Esophagus muscularis mucosa (tissue), 4 donors: Measurements from ENCODE around the gene EEF2. TPM values are rescaled to one million over a fixed set of nuclear protein-coding genes. Genes with fewer than 3 reads are reported as not detected.
"Not testable (repeated sequence)": the region's sequence is repeated elsewhere in the genome, so short reads cannot be mapped to it uniquely, and the experiment has no call there.

Source experiments
- DNase-seq: peaks from one replicate; pipeline ENCODE4 v3.0.0-alpha.2; 2017; ENCODE audit errors: extremely low spot score
- H3K27ac ChIP-seq, 4 donors: fragments of 200-600 bp; sonication (generic); replicated peaks in 1 of 4; 1 replicate in 3 of 4; 2 replicates in 1 of 4; pipeline ENCODE4 v1.5.1; 2016 to 2019; ENCODE audit warnings: mild to moderate bottlenecking in 1 of 4
- H3K27me3 ChIP-seq, 4 donors: fragments of 200-600 bp; sonication (generic); one replicate each; pipeline versions ENCODE4 v1.5.1 to v1.6.0; 2016 to 2019
- H3K36me3 ChIP-seq, 4 donors: fragments of 200-600 bp; sonication (generic); one replicate each; pipeline ENCODE4 v1.5.1; 2016 to 2019
- H3K4me1 ChIP-seq, 4 donors: fragments of 200-600 bp; sonication (generic); one replicate each; pipeline ENCODE4 v1.5.1; 2016 to 2019
- H3K4me3 ChIP-seq, 4 donors: fragments of 200-600 bp; sonication (generic); 1 replicate in 2 of 4; 2 replicates in 2 of 4; pipeline ENCODE4 v1.5.1; 2016 to 2019; ENCODE audit warnings: mild to moderate bottlenecking in 4 of 4, moderate library complexity in 1 of 4
- H3K9me3 ChIP-seq, 4 donors: fragments of 200-600 bp; sonication (generic); 1 replicate in 3 of 4; 2 replicates in 1 of 4; pipeline ENCODE4 v1.5.1; 2016 to 2019
- CTCF ChIP-seq, 3 experiments: fragments of 200-600 bp in 2 of 3; fragments of 450-650 bp in 1 of 3; sonication (generic) in 2 of 3; IDR thresholded peaks; one replicate each; pipeline ENCODE4 v1.5.1; 2017 to 2019; ENCODE audit warnings: antibody characterized with exemption in 3 of 3, mild to moderate bottlenecking in 2 of 3, moderate library complexity in 1 of 3
- EP300 ChIP-seq: sonication (generic); formaldehyde crosslinking; IDR thresholded peaks from one replicate; pipeline ENCODE4 v1.6.1; 2017; ENCODE audit warnings: antibody characterized with exemption
- POLR2A ChIP-seq: fragments of 450-650 bp; IDR thresholded peaks from one replicate; pipeline ENCODE4 v1.6.1; 2017; ENCODE audit warnings: antibody characterized with exemption, moderate library complexity, mild to moderate bottlenecking, low read depth
- POLR2AphosphoS5 ChIP-seq, 2 donors: sonication (generic); formaldehyde crosslinking; IDR thresholded peaks; one replicate each; pipeline ENCODE4 v1.6.1; 2017; ENCODE audit warnings: antibody characterized with exemption in 2 of 2
- WGBS: methylation state at CpG from one replicate; pipeline ENCODE4 v1.1.5; 2018; 5-methylcytosine and 5-hydroxymethylcytosine counted together
- intact Hi-C: fragments of 100-400 bp; cut with DNase I; formaldehyde crosslinking; loops from one replicate; pipeline ENCODE4 v1.15.1; 2023
- total RNA-seq, 4 donors: library from RNA; depleted of rRNA; stranded (reverse); fragments of >200 nt; gene quantifications; one replicate each; pipeline versions ENCODE4 v1.1.0 to v1.2.1, GENCODE V29; 2016

Gene EEF2
- total RNA-seq, 4 donors from 2014 or later: 2,280 to 3,286 (median 2,635) TPM

DNA sequence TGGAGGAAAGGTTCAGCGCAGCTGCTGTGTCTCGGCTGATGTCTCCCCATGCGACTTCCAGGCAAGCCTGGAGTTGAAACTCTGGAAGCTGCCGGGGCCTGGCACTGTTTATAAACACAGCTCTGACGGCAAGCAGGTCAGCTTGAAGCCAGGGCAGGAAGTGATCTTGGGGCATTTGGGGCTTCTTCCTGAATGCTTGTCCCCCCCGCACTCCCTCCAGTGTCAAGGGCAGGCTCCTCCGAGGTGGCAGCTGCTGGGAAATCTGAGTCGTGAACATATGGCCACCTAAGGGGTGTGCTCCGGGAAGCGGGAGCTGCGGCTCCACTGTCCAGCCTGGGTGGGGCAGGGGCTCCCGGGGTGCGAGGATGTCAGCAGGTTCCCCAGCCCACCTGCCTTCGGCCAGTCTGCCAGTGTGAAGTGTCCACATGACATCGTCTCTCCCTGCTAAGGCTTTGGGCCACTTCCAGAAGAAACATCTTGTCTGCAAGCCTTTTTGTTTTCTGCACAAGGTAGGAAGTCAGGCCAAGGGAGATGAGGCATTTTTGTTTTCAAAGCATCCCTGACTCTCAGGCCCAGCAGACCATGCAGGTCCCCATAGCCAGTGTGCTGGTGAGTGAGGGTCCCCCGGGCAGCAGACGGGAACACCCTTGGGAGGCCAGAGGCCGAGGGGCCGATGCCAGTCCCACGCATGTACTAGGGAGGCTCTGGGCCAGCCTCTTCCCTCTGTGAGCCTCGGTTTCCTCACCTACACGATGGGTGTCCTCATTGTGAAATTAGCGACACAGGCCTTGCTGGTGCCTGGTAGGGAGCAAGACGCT, 24.9 kb upstream of the EEF2 start:
- intact Hi-C loops: no loop called here
- TF ChIP-seq POLR2AphosphoS5 (IDR thresholded peaks at IDR 0.05): peak in 1 of 2 donors; percentile 43
- TF ChIP-seq POLR2A: no peak
- H3K27ac ChIP-seq: peak overlapping the region; percentile 62 to 95 (median 90)
- H3K36me3 ChIP-seq: peaks cover 14 to 30% (median 20%) of the 10 kb centered on the region in 4 donors
- no peak for DNase-seq
- H3K9me3 ChIP-seq: no peaks in the 10 kb centered on the region
- H3K27me3 ChIP-seq: no peaks in the 10 kb centered on the region
- 46% methylated on average over 16 of the region's 24 CpGs for WGBS
- peaks cover 71 to 82% (median 80%) of the 10 kb centered on the region in 4 donors for H3K4me1 ChIP-seq
- peak overlapping the region; percentile 17 to 92 (median 28) for H3K4me3 ChIP-seq

DNA sequence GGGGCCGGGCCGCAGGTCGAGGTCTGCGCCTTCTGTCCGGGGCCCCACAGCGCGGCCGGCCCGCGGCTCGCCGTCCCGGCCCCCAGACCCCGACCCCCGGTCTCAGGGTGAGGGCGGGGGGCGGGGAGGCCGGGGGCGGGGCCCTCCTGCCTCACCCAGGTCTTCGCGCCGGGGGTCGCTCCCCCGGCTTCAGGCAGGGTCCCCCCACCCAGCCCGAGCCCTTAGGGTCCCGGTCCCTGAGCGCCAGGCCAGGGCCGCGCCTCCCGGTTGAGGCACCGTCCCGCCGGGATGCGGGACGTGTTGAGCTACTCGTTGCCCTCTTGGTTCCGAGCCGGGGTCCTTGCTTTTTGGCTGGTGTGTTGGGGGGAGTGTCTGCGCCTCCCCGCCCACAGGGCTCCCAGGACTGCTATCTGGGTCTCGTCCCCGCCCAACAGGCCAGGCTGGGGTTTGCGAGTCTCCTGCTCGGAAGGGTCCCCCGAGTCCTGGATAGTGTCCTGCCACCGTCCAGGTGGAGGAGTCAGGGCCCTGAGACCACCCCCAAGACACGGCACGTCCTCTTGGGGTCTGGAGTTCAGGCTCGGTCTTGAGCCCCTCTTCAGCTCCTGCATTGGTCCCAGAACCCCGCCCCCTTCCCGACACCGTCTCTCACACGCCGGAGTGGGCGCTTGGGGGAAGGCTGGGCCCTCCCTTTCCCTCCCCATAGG, 22.7 kb upstream of the EEF2 start:
- intact Hi-C loops: no loop called here
- 3% methylated on average over 13 of the region's 55 CpGs for WGBS
- Histone ChIP-seq H3K27me3 (no peaks in the 10 kb centered on the region), H3K27ac (peak overlapping the region; percentile 88 to 95 (median 90)), H3K4me1 (peaks cover 51 to 60% (median 58%) of the 10 kb centered on the region in 4 donors), H3K4me3 (peak overlapping the region; percentile 81 to 100 (median 88)), H3K36me3 (peaks cover 2 to 13% (median 2%) of the 10 kb centered on the region in 4 donors), H3K9me3 (no peaks in the 10 kb centered on the region)
- DNase-seq: no peak
- TF ChIP-seq CTCF (IDR thresholded peaks at IDR 0.05) (no peak), EP300 (no peak), POLR2A (no peak), POLR2AphosphoS5 (IDR thresholded peaks at IDR 0.05) (no peak)

- Histone ChIP-seq H3K36me3 (peaks cover 0 to 8% (median 0%) of the 10 kb centered on the region in 4 donors), H3K9me3 (no peaks in the 10 kb centered on the region), H3K4me1 (peaks cover 43 to 52% (median 51%) of the 10 kb centered on the region in 4 donors), H3K27ac (peak within 1 kb of the TSS; percentile 88 to 95 (median 90)), H3K4me3 (peak within 1 kb of the TSS; percentile 81 to 100 (median 88)), H3K27me3 (no peaks in the 10 kb centered on the region)
- 0% methylated on average over 3 of the region's 91 CpGs for WGBS
- intact Hi-C loops: no loop called here
- peak; percentile 98 for DNase-seq
- TF ChIP-seq CTCF (IDR thresholded peaks at IDR 0.05): peak in 1 of 3 experiments; percentile 38
- TF ChIP-seq POLR2AphosphoS5 (IDR thresholded peaks at IDR 0.05): peak; percentile 56 to 78
- no peak for TF ChIP-seq POLR2A
Observed at GRCh38 chr19:4007021-4007835, 22.0 kb upstream of the EEF2 start, which contains the start of gene PIAS4. PIAS4 (plus strand) TSS chr19:4007736; CDS start chr19:4007761, 25 bp downstream.

- H3K27ac ChIP-seq, H3K4me3 ChIP-seq, intact Hi-C loops, H3K9me3 ChIP-seq, H3K36me3 ChIP-seq, DNase-seq, H3K27me3 ChIP-seq: not testable (repeated sequence)
- WGBS: 98% methylated on average over 9 of the region's 9 CpGs
- peaks cover 30 to 37% (median 35%) of the 10 kb centered on the region in 4 donors for H3K4me1 ChIP-seq
Observed at GRCh38 chr19:4005436-4005835, 20.2 kb upstream of the EEF2 start.

DNA sequence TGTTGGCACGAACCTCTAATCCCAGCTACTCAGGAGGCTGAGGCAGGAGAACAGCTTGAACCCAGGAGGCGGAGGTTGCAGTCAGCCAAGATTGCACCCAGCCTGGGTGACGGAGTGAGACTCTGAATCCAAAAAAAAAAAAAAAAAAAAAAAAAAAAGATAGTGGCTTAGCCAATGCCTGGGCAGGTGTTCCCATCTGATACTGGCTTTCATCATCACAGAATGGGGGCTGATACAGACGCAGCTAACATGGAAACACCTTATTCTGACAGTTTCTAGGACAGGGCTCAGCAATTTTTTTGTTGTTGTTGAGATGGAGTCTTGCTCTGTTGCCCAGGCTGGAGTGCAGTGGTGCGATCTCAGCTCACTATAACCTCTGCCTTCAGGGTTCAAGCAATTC, 15.5 kb upstream of the EEF2 start:
- H3K27me3 ChIP-seq, intact Hi-C loops, H3K4me3 ChIP-seq, DNase-seq, H3K27ac ChIP-seq, H3K9me3 ChIP-seq, H3K4me1 ChIP-seq, H3K36me3 ChIP-seq: not testable (repeated sequence)
- WGBS: 84% methylated on average over 5 of the region's 5 CpGs

- H3K9me3 ChIP-seq, H3K4me3 ChIP-seq, DNase-seq, H3K27ac ChIP-seq, H3K4me1 ChIP-seq, intact Hi-C loops, H3K27me3 ChIP-seq, H3K36me3 ChIP-seq: not testable (repeated sequence)
- 92% methylated on average over 25 of the region's 29 CpGs for WGBS
Observed at GRCh38 chr19:3998667-3999412, 13.6 kb upstream of the EEF2 start.
